ENCODE measurements around the gene OR5AC2.

The OR5AC2 gene

GRCh38 chr3:98086873-98087272 is at the start of gene OR5AC2:
Gene OR5AC2 (plus strand): TSS chr3:98087173. CDS start chr3:98087173, 0 bp downstream.
- in situ Hi-C loops (cut with MboI; ENCODE audit: low pct_unique_long_range_greater_than_20kb, low sequenced_read_pairs, unreplicated experiment), result no loop called here
- DNase-seq (ENCODE audit: low spot score), result no peak
- no peak for TF ChIP-seq CTCF (IDR thresholded peaks at IDR 0.05; ENCODE audit: extremely low read depth, insufficient read depth, missing control alignments)

- TF ChIP-seq CTCF (IDR thresholded peaks at IDR 0.05; ENCODE audit: extremely low read depth, insufficient read depth, missing control alignments), result no peak
- DNase-seq (ENCODE audit: low spot score), result no peak
- in situ Hi-C loops (cut with MboI; ENCODE audit: low pct_unique_long_range_greater_than_20kb, low sequenced_read_pairs, unreplicated experiment), result loop anchor here (25.0 kb wide), 3 partner anchors 549 to 949 kb away; partner anchors contain the start of gene CPOX
Measured at GRCh38 chr3:98038286-98038685, 48.7 kb upstream of the OR5AC2 start.

GRCh38 chr3:98038876-98039275 is 48.1 kb upstream of the OR5AC2 start:
- DNase-seq (ENCODE audit: low spot score), result no peak
- in situ Hi-C loops (cut with MboI; ENCODE audit: low pct_unique_long_range_greater_than_20kb, low sequenced_read_pairs, unreplicated experiment), result loop anchor here (25.0 kb wide), 3 partner anchors 548 to 948 kb away; partner anchors contain the start of gene CPOX
- no peak for TF ChIP-seq CTCF (IDR thresholded peaks at IDR 0.05; ENCODE audit: extremely low read depth, insufficient read depth, missing control alignments)

- peak; percentile 45 for DNase-seq (ENCODE audit: low spot score)
- in situ Hi-C loops (cut with MboI; ENCODE audit: low pct_unique_long_range_greater_than_20kb, low sequenced_read_pairs, unreplicated experiment), result loop anchor here (10.0 to 25.0 kb wide), 4 partner anchors 285 to 948 kb away; partner anchors contain the start of gene CPOX
- peak; percentile 82 for TF ChIP-seq CTCF (IDR thresholded peaks at IDR 0.05; ENCODE audit: extremely low read depth, insufficient read depth, missing control alignments)
Measured at GRCh38 chr3:98039322-98040024, 47.5 kb upstream of the OR5AC2 start.

- in situ Hi-C loops (cut with MboI; ENCODE audit: low pct_unique_long_range_greater_than_20kb, low sequenced_read_pairs, unreplicated experiment), result loop anchor here (10.0 to 25.0 kb wide), 4 partner anchors 283 to 946 kb away; partner anchors contain the start of gene CPOX
- TF ChIP-seq CTCF (IDR thresholded peaks at IDR 0.05; ENCODE audit: extremely low read depth, insufficient read depth, missing control alignments), result no peak
- no peak for DNase-seq (ENCODE audit: low spot score)
Measured at GRCh38 chr3:98041350-98041749, 45.6 kb upstream of the OR5AC2 start.

GRCh38 chr3:98048586-98048985 is 38.4 kb upstream of the OR5AC2 start:
- no peak for DNase-seq (ENCODE audit: low spot score)
- TF ChIP-seq CTCF (IDR thresholded peaks at IDR 0.05; ENCODE audit: extremely low read depth, insufficient read depth, missing control alignments), result no peak
- in situ Hi-C loops (cut with MboI; ENCODE audit: low pct_unique_long_range_greater_than_20kb, low sequenced_read_pairs, unreplicated experiment), result loop anchor here (10.0 to 25.0 kb wide), 4 partner anchors 276 to 939 kb away; partner anchors contain the start of gene CPOX
